Endothelial cell of umbilical vein (primary cell): ENCODE data around the gene HPS4. TPM values are rescaled to one million over a fixed set of nuclear protein-coding genes. Genes with fewer than 3 reads are reported as not detected.

ENCODE experiments used
- BruUV-seq: library from RNA; stranded (reverse); fragments of 400-500 nt; replicated peaks from 2 replicates; lab custom pipeline; 2021; lab: Mats Ljungman, UMichigan
- CTCF ChIA-PET: fragments of 300-600, 350-600 bp; sonication (Branson Sonifier 250); formaldehyde crosslinking; loops from one replicate; lab custom pipeline; 2021; ENCODE audit warnings: antibody characterized with exemption, inconsistent platforms; lab: Charles Lee
- POLR2A ChIA-PET: fragments of 300-600, 350-600 bp; sonication (Branson Sonifier 250); formaldehyde crosslinking; loops from one replicate; lab custom pipeline; 2021; ENCODE audit warnings: antibody characterized with exemption, inconsistent platforms; lab: Charles Lee
- DNase-seq: peaks from one replicate; pipeline ENCODE4 v3.0.0-alpha.2; 2011; ENCODE audit warnings: low read depth, low spot score
- FAIRE-seq: peaks from 2 replicates; lab custom pipeline; 2011; peaks lifted over from hg19 to GRCh38; lab: Jason Lieb, UNC
- H2AFZ ChIP-seq: 2 replicates; pipeline ENCODE4 v1.6.0; 2012; ENCODE audit warnings: low read depth, low read length, control low read depth, inconsistent platforms
- H3K27ac ChIP-seq: 2 replicates; pipeline ENCODE4 v1.5.1; 2011; ENCODE audit warnings: low read depth, mild to moderate bottlenecking, control low read depth, low read length, moderate library complexity; ENCODE audit not compliant: insufficient read depth
- H3K27me3 ChIP-seq, 2 experiments: 2 replicates each; pipeline versions ENCODE4 v1.6.0 to v1.6.1; 2011; ENCODE audit warnings: low read length in 2 of 2, mixed read lengths in 1 of 2; ENCODE audit not compliant: control insufficient read depth in 2 of 2, insufficient read depth in 2 of 2
- H3K36me3 ChIP-seq, 2 experiments: 2 replicates in 1 of 2; 3 replicates in 1 of 2; pipeline ENCODE4 v1.5.1; 2011; ENCODE audit warnings: low read length in 2 of 2, mild to moderate bottlenecking in 1 of 2, moderate library complexity in 1 of 2; ENCODE audit not compliant: control insufficient read depth in 2 of 2, insufficient read depth in 2 of 2; ENCODE audit errors: extremely low read depth in 1 of 2
- H3K4me1 ChIP-seq: 3 replicates; pipeline ENCODE4 v1.5.1; 2011; ENCODE audit warnings: mild to moderate bottlenecking, low read length; ENCODE audit not compliant: control insufficient read depth, insufficient read depth; ENCODE audit errors: extremely low read depth
- H3K4me2 ChIP-seq: 2 replicates; pipeline ENCODE4 v1.6.1; 2011; ENCODE audit warnings: low read length, control low read depth, mixed read lengths; ENCODE audit not compliant: insufficient read depth
- H3K4me3 ChIP-seq, 3 experiments: fragments of 200-600 bp in 1 of 3; sonication (generic), shearing (Covaris generic) in 1 of 3; replicated peaks in 1 of 3; 2 replicates each; pipeline ENCODE4 v1.5.1; 2011 to 2016; ENCODE audit warnings: control low read depth in 3 of 3, low read length in 3 of 3, mild to moderate bottlenecking in 2 of 3, inconsistent platforms in 1 of 3, low read depth in 1 of 3, moderate library complexity in 1 of 3; ENCODE audit not compliant: insufficient read depth in 1 of 3
- H3K79me2 ChIP-seq: 2 replicates; pipeline ENCODE4 v1.6.0; 2012; ENCODE audit warnings: low read length, inconsistent platforms; ENCODE audit not compliant: control insufficient read depth, insufficient read depth
- H3K9ac ChIP-seq: replicated peaks from 2 replicates; pipeline ENCODE3; 2011; ENCODE audit warnings: low read length, control low read depth; ENCODE audit not compliant: insufficient read depth; ENCODE audit errors: extremely low read depth
- H3K9me1 ChIP-seq: replicated peaks from 3 replicates; pipeline ENCODE4 v1.6.0; 2011; ENCODE audit warnings: mild to moderate bottlenecking, low read length; ENCODE audit not compliant: control insufficient read depth, insufficient read depth; ENCODE audit errors: extremely low read depth
- H3K9me3 ChIP-seq: replicated peaks from 2 replicates; pipeline ENCODE4 v1.5.1; 2012; ENCODE audit warnings: low read length, inconsistent platforms; ENCODE audit not compliant: control insufficient read depth, insufficient read depth
- H4K20me1 ChIP-seq: replicated peaks from 2 replicates; pipeline ENCODE3; 2011; ENCODE audit warnings: mild to moderate bottlenecking, low read length; ENCODE audit not compliant: control insufficient read depth, insufficient read depth; ENCODE audit errors: extremely low read depth
- EZH2 ChIP-seq: IDR thresholded peaks from 2 replicates; pipeline ENCODE4 v1.6.1; 2012; ENCODE audit warnings: borderline replicate concordance, low read depth, mild to moderate bottlenecking, moderate library complexity, low read length, inconsistent platforms; ENCODE audit not compliant: severe bottlenecking
- FOS ChIP-seq: IDR thresholded peaks from 2 replicates; pipeline ENCODE4 v1.6.1; 2011; ENCODE audit warnings: mild to moderate bottlenecking, low read length, moderate library complexity, borderline replicate concordance; ENCODE audit not compliant: insufficient read depth
- GATA2 ChIP-seq: IDR thresholded peaks from 2 replicates; pipeline ENCODE4 v1.7.0; 2011; ENCODE audit warnings: low read depth, mild to moderate bottlenecking, moderate library complexity, mixed read lengths, low read length; ENCODE audit not compliant: insufficient read length, insufficient read depth
- JUN ChIP-seq: IDR thresholded peaks from 2 replicates; pipeline ENCODE4 v1.6.1; 2011; ENCODE audit warnings: borderline replicate concordance, low read depth; ENCODE audit not compliant: insufficient read length, insufficient read depth
- MYC ChIP-seq: IDR thresholded peaks from one replicate; pipeline ENCODE4 v1.6.1; 2011; ENCODE audit warnings: mild to moderate bottlenecking, low read depth, low read length
- POLR2A ChIP-seq: IDR thresholded peaks from 2 replicates; pipeline ENCODE4 v1.6.1; 2012; ENCODE audit warnings: low read depth, mild to moderate bottlenecking, control low read depth, low read length
- POLR2AphosphoS5 ChIP-seq: IDR thresholded peaks from 2 replicates; pipeline ENCODE4 v1.6.1; 2012; ENCODE audit warnings: low read depth, mild to moderate bottlenecking, control low read depth, low read length, moderate library complexity; ENCODE audit not compliant: insufficient read depth
- dilution Hi-C: fragments of 300-500 bp; cut with MboI; formaldehyde crosslinking; loops from one replicate; pipeline ENCODE4 v1.15.0; 2019; ENCODE audit warnings: low sequenced_read_pairs; ENCODE audit not compliant: extremely low pct_ligation_motif_present
- intact Hi-C: fragments of 100-400 bp; cut with micrococcal nuclease; formaldehyde crosslinking; loops from one replicate; pipeline ENCODE4 v1.10.0; 2022
- polyA plus RNA-seq, 4 experiments: library from polyadenylated mRNA; depleted of rRNA in 3 of 4; stranded (reverse) in 3 of 4; unstranded in 1 of 4; fragments of >200 nt; gene quantifications; 2 replicates each; pipeline versions ENCODE4 v1.2.1 to v1.2.3, GENCODE V29; 2011 to 2012; ENCODE audit warnings: missing spikeins in 1 of 4
- total RNA-seq: library from RNA; stranded (reverse); gene quantifications from 2 replicates; pipeline ENCODE4 v1.2.3, GENCODE V29; 2021
- TF ChIP-seq, protein P1 (sequence below): IDR thresholded peaks from 2 replicates; pipeline ENCODE4 v1.6.1; 2011; ENCODE audit not compliant: insufficient read depth, insufficient read length
- TF ChIP-seq, protein P2 (sequence below), 2 donors: IDR thresholded peaks; 1 replicate in 1 of 2; 2 replicates in 1 of 2; pipeline ENCODE4 v1.5.1; 2011; ENCODE audit warnings: low read length in 2 of 2, mild to moderate bottlenecking in 2 of 2, moderate library complexity in 2 of 2, control low read depth in 1 of 2, inconsistent platforms in 1 of 2, low read depth in 1 of 2; ENCODE audit not compliant: insufficient read depth in 1 of 2; ENCODE audit errors: extremely low read depth in 1 of 2

The HPS4 gene
- total and polyA plus RNA-seq, 2 donors (not counting 3 experiments of a cell fraction or from before 2014, with no cell fraction given), result 28.4 to 29.7 TPM

DNA sequence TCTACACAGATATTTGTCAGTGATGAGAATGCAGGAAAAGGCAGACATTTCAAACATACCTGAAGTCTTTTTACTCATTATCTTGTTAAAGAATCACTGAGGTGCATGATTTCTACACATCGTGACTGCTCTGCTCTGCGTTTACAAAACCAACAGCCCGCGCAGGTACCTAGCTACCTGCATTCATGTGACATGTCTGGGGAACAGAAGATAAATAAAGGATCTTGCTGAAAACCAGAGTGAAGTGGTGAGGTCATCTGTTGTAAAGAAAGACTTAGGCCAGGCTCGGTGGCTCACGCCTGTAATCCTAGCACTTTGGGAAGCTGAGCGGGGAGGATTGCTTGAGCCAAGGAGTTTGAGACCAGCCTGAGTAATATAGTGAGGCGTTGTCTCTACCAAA is 38.8 kb downstream of the HPS4 start:
- Histone ChIP-seq H3K27ac (no peak overlapping the region), H3K9me3 (no peaks in the 10 kb centered on the region), H3K4me2 (no peak overlapping the region), H3K9me1 (no peaks in the 10 kb centered on the region), H3K4me3 (no peak overlapping the region), H4K20me1 (no peaks in the 10 kb centered on the region), H3K36me3 (peaks cover 0 to 1% of the 10 kb centered on the region in 2 experiments), H3K9ac (no peak overlapping the region), H2AFZ (no peak overlapping the region), H3K79me2 (no peaks in the 10 kb centered on the region), H3K4me1 (no peaks in the 10 kb centered on the region), H3K27me3 (no peaks in the 10 kb centered on the region)
- no peak for TF ChIP-seq EZH2
- TF ChIP-seq POLR2AphosphoS5, result no peak
- TF ChIP-seq POLR2A, result no peak
- intact Hi-C loops (no loop called here), dilution Hi-C loops (no loop called here)
- POLR2A ChIA-PET, result interaction anchor here (1.1 kb wide), 1 partner anchor 53 kb away, joined by 3 read pairs; no protein-coding TSS in a partner anchor
- no TSS peak for BruUV-seq
- DNase-seq (no peak), FAIRE-seq (no peak)
- CTCF ChIA-PET, result interaction anchor here (1.1 to 1.9 kb wide), 2 partner anchors 14 to 77 kb away, joined by 3 to 4 read pairs; no protein-coding TSS in a partner anchor

GRCh38 chr22:26443901-26444690 is 39.5 kb downstream of the HPS4 start:
- H3K27me3 ChIP-seq, result no peaks in the 10 kb centered on the region
- no peak overlapping the region for H3K27ac ChIP-seq
- POLR2A ChIA-PET, result interaction anchor here (1.1 kb wide), 1 partner anchor 52 kb away, joined by 3 read pairs; no protein-coding TSS in a partner anchor
- CTCF ChIA-PET, result interaction anchor here (0.7 to 1.9 kb wide), 2 partner anchors 14 to 83 kb away, joined by 3 to 4 read pairs; no protein-coding TSS in a partner anchor
- DNase-seq (no peak), FAIRE-seq (no peak)
- H3K79me2 ChIP-seq, result no peaks in the 10 kb centered on the region
- intact Hi-C loops (no loop called here), dilution Hi-C loops (no loop called here)
- H3K9me1 ChIP-seq, result no peaks in the 10 kb centered on the region
- TF ChIP-seq FOS, result no peak
- no peak for TF ChIP-seq EZH2
- TF ChIP-seq, protein P1, sequence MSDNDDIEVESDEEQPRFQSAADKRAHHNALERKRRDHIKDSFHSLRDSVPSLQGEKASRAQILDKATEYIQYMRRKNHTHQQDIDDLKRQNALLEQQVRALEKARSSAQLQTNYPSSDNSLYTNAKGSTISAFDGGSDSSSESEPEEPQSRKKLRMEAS, result no peak
- TF ChIP-seq, protein P2, sequence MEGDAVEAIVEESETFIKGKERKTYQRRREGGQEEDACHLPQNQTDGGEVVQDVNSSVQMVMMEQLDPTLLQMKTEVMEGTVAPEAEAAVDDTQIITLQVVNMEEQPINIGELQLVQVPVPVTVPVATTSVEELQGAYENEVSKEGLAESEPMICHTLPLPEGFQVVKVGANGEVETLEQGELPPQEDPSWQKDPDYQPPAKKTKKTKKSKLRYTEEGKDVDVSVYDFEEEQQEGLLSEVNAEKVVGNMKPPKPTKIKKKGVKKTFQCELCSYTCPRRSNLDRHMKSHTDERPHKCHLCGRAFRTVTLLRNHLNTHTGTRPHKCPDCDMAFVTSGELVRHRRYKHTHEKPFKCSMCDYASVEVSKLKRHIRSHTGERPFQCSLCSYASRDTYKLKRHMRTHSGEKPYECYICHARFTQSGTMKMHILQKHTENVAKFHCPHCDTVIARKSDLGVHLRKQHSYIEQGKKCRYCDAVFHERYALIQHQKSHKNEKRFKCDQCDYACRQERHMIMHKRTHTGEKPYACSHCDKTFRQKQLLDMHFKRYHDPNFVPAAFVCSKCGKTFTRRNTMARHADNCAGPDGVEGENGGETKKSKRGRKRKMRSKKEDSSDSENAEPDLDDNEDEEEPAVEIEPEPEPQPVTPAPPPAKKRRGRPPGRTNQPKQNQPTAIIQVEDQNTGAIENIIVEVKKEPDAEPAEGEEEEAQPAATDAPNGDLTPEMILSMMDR (IDR thresholded peaks at IDR 0.05; ENCODE audit: extremely low read depth in 1 of 2, insufficient read depth in 1 of 2, low read depth in 1 of 2, low read length in 2 of 2), result no peak
- no peak for TF ChIP-seq POLR2A
- no peak for TF ChIP-seq POLR2AphosphoS5
- no peak for TF ChIP-seq GATA2
- TF ChIP-seq MYC, result no peak
- no peak for TF ChIP-seq JUN
- BruUV-seq, result no TSS peak
- H3K9me3 ChIP-seq, result no peaks in the 10 kb centered on the region
- H3K4me1 ChIP-seq, result no peaks in the 10 kb centered on the region
- H3K36me3 ChIP-seq, result no peaks in the 10 kb centered on the region
- no peak overlapping the region for H3K9ac ChIP-seq
- H4K20me1 ChIP-seq, result no peaks in the 10 kb centered on the region
- no peak overlapping the region for H3K4me3 ChIP-seq
- no peak overlapping the region for H2AFZ ChIP-seq
- no peak overlapping the region for H3K4me2 ChIP-seq
